CD8-positive, alpha-beta memory T cell (primary cell): ENCODE measurements around the gene BANP. TPM values are rescaled to one million over a fixed set of nuclear protein-coding genes. Genes with fewer than 3 reads are reported as not detected.

Experiments used
- CTCF ChIA-PET: fragments of 350-600 bp; sonication (Branson Sonifier 250); formaldehyde crosslinking; loops from one replicate; lab custom pipeline; 2021; ENCODE audit warnings: antibody characterized with exemption; lab: Charles Lee
- POLR2A ChIA-PET: fragments of 350-600 bp; sonication (Branson Sonifier 250); formaldehyde crosslinking; loops from one replicate; lab custom pipeline; 2021; ENCODE audit warnings: antibody characterized with exemption; lab: Charles Lee
- DNase-seq, 5 donors: peaks; one replicate each; pipeline versions ENCODE4 v3.0.0 to v3.0.0-alpha.2; 2020 to 2022; ENCODE audit warnings: mixed read lengths in 1 of 5
- H3K27ac ChIP-seq: one replicate; pipeline ENCODE4 v1.7.0; 2013; ENCODE audit warnings: low read depth, mild to moderate bottlenecking, low read length, moderate library complexity
- H3K27me3 ChIP-seq: 2 replicates; pipeline ENCODE4 v1.7.0; 2013; ENCODE audit warnings: low read length, mild to moderate bottlenecking; ENCODE audit not compliant: insufficient read depth, poor library complexity, severe bottlenecking
- H3K36me3 ChIP-seq: 2 replicates; pipeline ENCODE4 v1.7.0; 2013; ENCODE audit warnings: mild to moderate bottlenecking, low read length, moderate library complexity; ENCODE audit not compliant: insufficient read depth
- H3K4me1 ChIP-seq: 2 replicates; pipeline ENCODE4 v1.7.0; 2013; ENCODE audit warnings: mild to moderate bottlenecking, low read length, moderate library complexity; ENCODE audit not compliant: insufficient read depth
- H3K4me3 ChIP-seq: 2 replicates; pipeline ENCODE4 v1.7.0; 2013; ENCODE audit warnings: mild to moderate bottlenecking, low read length
- H3K9me3 ChIP-seq: 2 replicates; pipeline ENCODE4 v1.7.0; 2013; ENCODE audit warnings: mild to moderate bottlenecking, low read length
- H3K27ac Mint-ChIP-seq, 8 donors: one replicate each; pipeline ENCODE4 v1.8.0; 2020 to 2021; ENCODE audit warnings: mixed read lengths in 8 of 8, mild to moderate bottlenecking in 6 of 8, inconsistent platforms in 3 of 8, moderate library complexity in 3 of 8
- H3K27me3 Mint-ChIP-seq, 2 donors: one replicate each; pipeline ENCODE4 v1.8.0; 2020 to 2021; ENCODE audit warnings: mixed read lengths in 2 of 2, mild to moderate bottlenecking in 1 of 2, moderate library complexity in 1 of 2
- H3K36me3 Mint-ChIP-seq, 3 donors: one replicate each; pipeline ENCODE4 v1.8.0; 2020 to 2021; ENCODE audit warnings: mixed read lengths in 3 of 3, inconsistent platforms in 1 of 3, mild to moderate bottlenecking in 1 of 3
- H3K4me1 Mint-ChIP-seq, 3 donors: one replicate each; pipeline ENCODE4 v1.8.0; 2020 to 2021; ENCODE audit warnings: mixed read lengths in 3 of 3, inconsistent platforms in 1 of 3, mild to moderate bottlenecking in 1 of 3
- H3K4me3 Mint-ChIP-seq, 7 donors: one replicate each; pipeline ENCODE4 v1.8.0; 2020 to 2021; ENCODE audit warnings: mixed read lengths in 7 of 7, mild to moderate bottlenecking in 6 of 7, moderate library complexity in 4 of 7, inconsistent platforms in 2 of 7
- H3K9me3 Mint-ChIP-seq, 5 donors: one replicate each; pipeline ENCODE4 v1.8.0; 2020 to 2022; ENCODE audit warnings: mixed read lengths in 5 of 5, mild to moderate bottlenecking in 3 of 5, moderate library complexity in 2 of 5, inconsistent platforms in 1 of 5
- polyA plus RNA-seq: library from polyadenylated mRNA; unstranded; fragments of 300-500 nt; fragmentation: Illumina TruSeq; gene quantifications from one replicate; pipeline ENCODE4 v1.2.3, GENCODE V29; 2021
- total RNA-seq, 2 experiments: library from RNA; stranded (reverse); gene quantifications; one replicate each; pipeline ENCODE4 v1.2.3, GENCODE V29; 2021

Gene BANP
- total and polyA plus RNA-seq, 3 experiments from 2014 or later: 28.5 to 32.5 (median 29.5) TPM

DNA sequence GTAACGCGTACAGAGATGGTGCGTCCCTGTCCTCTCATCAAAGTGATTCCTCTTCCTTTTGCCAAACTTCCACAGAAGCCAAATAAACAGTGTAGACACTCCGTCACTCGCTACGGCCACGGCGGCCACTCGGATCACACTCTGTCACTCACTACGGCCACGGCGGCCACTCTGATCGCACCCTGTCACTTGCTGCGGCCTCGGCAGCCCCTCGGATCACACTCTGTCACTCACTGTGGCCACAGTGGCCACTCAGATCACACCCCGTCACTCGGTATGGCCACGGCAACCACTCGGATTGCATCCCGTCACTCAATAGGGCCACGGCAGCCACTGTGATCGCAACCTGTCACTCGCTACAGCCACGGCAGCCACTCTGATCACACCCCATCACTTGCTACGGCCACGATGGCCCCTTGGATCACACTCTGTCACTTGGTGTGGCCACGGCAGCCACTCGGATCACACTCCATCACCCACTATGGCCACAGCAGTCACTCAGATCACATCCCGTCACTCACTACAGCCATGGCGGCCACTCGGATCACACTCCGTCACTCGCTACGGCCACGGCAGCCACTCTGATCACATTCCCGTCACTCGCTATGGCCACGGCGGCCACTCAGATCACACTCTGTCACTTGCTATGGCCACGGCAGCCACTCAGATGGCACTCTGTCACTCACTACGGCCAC lies 170.8 kb downstream of the BANP start:
- no peaks in the 10 kb centered on the region for H3K36me3 Mint-ChIP-seq
- no peaks in the 10 kb centered on the region for H3K4me1 Mint-ChIP-seq
- POLR2A ChIA-PET: no interaction called here

More for the DNA sequence above, 170.8 kb downstream of the BANP start:
- Histone ChIP-seq H3K27ac (no peak overlapping the region), H3K4me3 (no peak overlapping the region), H3K4me1 (no peaks in the 10 kb centered on the region), H3K36me3 (no peaks in the 10 kb centered on the region), H3K9me3 (no peaks in the 10 kb centered on the region), H3K27me3 (no peaks in the 10 kb centered on the region)
- Mint-ChIP-seq H3K9me3 (no peaks in the 10 kb centered on the region), H3K4me3 (no peak overlapping the region), H3K27ac (no peak overlapping the region), H3K27me3 (peaks cover 0 to 5% of the 10 kb centered on the region in 2 donors)
- DNase-seq: peak in 1 of 5 donors; percentile 11
- CTCF ChIA-PET: no interaction called here

Other genes with a start within 250 kb of the BANP start
- gene KLHDC4, start 185.4 kb upstream of the BANP start, total RNA-seq: 10 to 100 TPM; 71.5 to 77.3 TPM
- gene KLHDC4, start 185.4 kb upstream of the BANP start, polyA plus RNA-seq: 35.5 TPM
- gene SLC7A5, start 81.9 kb upstream of the BANP start, total RNA-seq: 100 to 1,000 TPM; 366 to 383 TPM
- 20.7 TPM for gene SLC7A5, start 81.9 kb upstream of the BANP start, polyA plus RNA-seq
- gene CA5A, start 14.9 kb upstream of the BANP start, total RNA-seq: not detected
- gene CA5A, start 14.9 kb upstream of the BANP start, polyA plus RNA-seq: not detected